A549 (cell line): ENCODE measurements around the gene PDLIM7. TPM values are rescaled to one million over a fixed set of nuclear protein-coding genes. Genes with fewer than 3 reads are reported as not detected.
A peak's percentile ranks its signal among the peaks of the same experiment; 100 is the strongest.

ENCODE experiments used
- ATAC-seq, 2 experiments: fragments of 200-7000 bp in 1 of 2; fragments of >200 bp in 1 of 2; cut with Nextera tagmentation in 1 of 2; cut with Tn5 transposase in 1 of 2; 3 replicates each; pipeline versions ENCODE4 v1.8.0 to v1.9.1; 2018 to 2020; ENCODE audit warnings: mild to moderate bottlenecking in 1 of 2, moderate library complexity in 1 of 2
- CTCF ChIA-PET: fragments of 300-600 bp; sonication (Branson Sonifier 250); formaldehyde crosslinking; extraction: SDS; loops from one replicate; lab custom pipeline; 2021; ENCODE audit warnings: antibody characterized with exemption, inconsistent platforms; lab: Yijun Ruan, JAX
- POLR2A ChIA-PET: fragments of 350-600 bp; formaldehyde crosslinking; extraction: SDS; loops from one replicate; lab custom pipeline; 2021; ENCODE audit warnings: antibody characterized with exemption, inconsistent platforms; lab: Yijun Ruan, JAX
- DNase-seq, 2 experiments: peaks; one replicate each; pipeline versions ENCODE4 v3.0.0 to v3.0.0-alpha.2; 2011 to 2016; ENCODE audit warnings: low read depth in 1 of 2, low spot score in 1 of 2
- FAIRE-seq: peaks from 2 replicates; lab custom pipeline; 2011; peaks lifted over from hg19 to GRCh38; lab: Jason Lieb, UNC
- H3K27ac ChIP-seq, 2 experiments: fragments of >200 bp; sonication (Bioruptor Twin); formaldehyde crosslinking; 3 replicates each; pipeline ENCODE4 v1.5.1; 2016 to 2017
- H3K4me1 ChIP-seq: fragments of >200 bp; sonication (Bioruptor Twin); formaldehyde crosslinking; 3 replicates; pipeline ENCODE4 v1.6.1; 2016
- H3K4me2 ChIP-seq: fragments of >200 bp; sonication (Bioruptor Twin); formaldehyde crosslinking; 3 replicates; pipeline ENCODE4 v1.6.1; 2016
- H3K4me3 ChIP-seq: fragments of >200 bp; sonication (Bioruptor Twin); formaldehyde crosslinking; 3 replicates; pipeline ENCODE4 v1.5.1; 2016
- H3K9me3 ChIP-seq: fragments of >200 bp; sonication (Bioruptor Twin); formaldehyde crosslinking; 3 replicates; pipeline ENCODE4 v1.6.1; 2016
- EHMT2 ChIP-seq: fragments of 200-600 bp; sonication (generic); IDR thresholded peaks from 2 replicates; pipeline ENCODE4 v1.6.1; 2016; ENCODE audit warnings: antibody characterized with exemption, low read depth, mild to moderate bottlenecking, moderate library complexity
- EP300 ChIP-seq, 2 experiments: fragments of >200 bp; sonication (Bioruptor Twin); formaldehyde crosslinking; IDR thresholded peaks; 2 replicates in 1 of 2; 3 replicates in 1 of 2; pipeline ENCODE4 v1.6.1; 2016 to 2017
- FOSB ChIP-seq: fragments of 250-450 bp; sonication (Bioruptor Pico); IDR thresholded peaks from 2 replicates; pipeline ENCODE4 v1.5.0; 2020; ENCODE audit warnings: mild to moderate bottlenecking, moderate library complexity
- HDAC2 ChIP-seq: fragments of 200-600 bp; sonication (generic); IDR thresholded peaks from 2 replicates; pipeline ENCODE4 v1.6.1; 2016
- MAZ ChIP-seq: fragments of 150-350 bp; IDR thresholded peaks from 2 replicates; pipeline ENCODE4 v1.6.1; 2014; ENCODE audit warnings: antibody characterized with exemption, low read depth, low read length, borderline replicate concordance
- NFE2L2 ChIP-seq: fragments of 150-350 bp; conservative IDR thresholded peaks from 2 replicates; pipeline ENCODE4 v1.6.1; 2014; ENCODE audit warnings: low read length
- PHF8 ChIP-seq: fragments of 200-600 bp; sonication (generic); IDR thresholded peaks from 2 replicates; pipeline ENCODE4 v1.6.1; 2016; ENCODE audit warnings: low read depth, mild to moderate bottlenecking, antibody characterized with exemption, moderate library complexity, borderline replicate concordance
- POLR2AphosphoS2 ChIP-seq: conservative IDR thresholded peaks from 2 replicates; pipeline ENCODE4 v1.6.1; 2012; ENCODE audit warnings: low read length, improper control_type of control experiment, inconsistent platforms
- RARB ChIP-seq: fragments of 250-450 bp; sonication (Bioruptor Pico); IDR thresholded peaks from 2 replicates; pipeline ENCODE4 v1.8.0; 2021; ENCODE audit warnings: mild to moderate bottlenecking, moderate library complexity
- RFX5 ChIP-seq: fragments of 450-650 bp; IDR thresholded peaks from 2 replicates; pipeline ENCODE4 v1.7.1; 2014; ENCODE audit warnings: antibody characterized with exemption, mild to moderate bottlenecking, moderate library complexity
- WGBS: methylation state at CpG from one replicate; pipeline ENCODE4 v1.1.6; 2017; ENCODE audit errors: missing lambda C conversion rate; 5-methylcytosine and 5-hydroxymethylcytosine counted together
- polyA plus RNA-seq, 4 experiments: library from polyadenylated mRNA; depleted of rRNA in 3 of 4; stranded (reverse); fragments of >200 nt; fragmentation: RNase III in 1 of 4; extraction: RNeasy Plus Mini Kit Qiagen cat#74134 plus additional on column Dnase treatment in 1 of 4; gene quantifications; 2 replicates in 3 of 4; 3 replicates in 1 of 4; pipeline ENCODE4 v1.2.3, GENCODE V29; 2011 to 2017
- TF ChIP-seq, protein P1 (sequence below): fragments of >200 bp; sonication (Bioruptor Twin); formaldehyde crosslinking; IDR thresholded peaks from 3 replicates; pipeline ENCODE4 v1.5.1; 2016
- TF ChIP-seq, protein P2 (sequence below): fragments of 150-350 bp; IDR thresholded peaks from 2 replicates; pipeline ENCODE4 v1.6.1; 2014; ENCODE audit warnings: low read depth, mild to moderate bottlenecking, low read length

The PDLIM7 gene
- polyA plus RNA-seq, 2 of the 4 experiments (the other 2 are of a cell fraction) = 30.7 to 124 TPM

DNA sequence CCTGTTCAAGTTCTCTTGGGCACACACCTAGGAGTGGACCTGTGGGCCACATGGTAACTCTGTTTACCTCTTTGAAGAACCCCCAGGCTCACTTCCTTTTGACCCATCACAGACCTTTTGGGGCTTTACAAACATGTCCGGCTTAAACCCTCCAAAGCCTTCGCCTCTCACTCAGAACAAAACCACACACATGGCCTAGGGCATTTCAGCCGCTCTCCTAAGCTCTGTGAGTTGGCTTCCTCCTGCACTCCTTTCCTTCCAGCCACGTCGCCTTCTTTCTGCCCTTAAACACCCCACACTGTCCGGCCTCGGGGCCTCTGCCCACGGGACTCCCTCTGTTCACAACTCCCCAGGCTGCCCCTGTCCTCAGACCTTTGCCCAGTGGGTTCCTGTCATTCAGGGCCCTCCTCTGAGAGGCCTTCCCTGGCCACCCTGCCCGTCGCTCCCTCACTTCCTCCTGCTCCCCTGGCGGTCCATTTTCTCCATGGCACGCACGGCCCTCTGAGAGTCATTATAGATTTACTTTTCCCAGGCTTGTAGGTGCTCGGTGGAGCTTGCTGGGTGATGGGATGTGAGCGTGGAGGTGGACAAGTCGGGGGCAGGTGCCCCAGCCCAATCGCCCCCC is 10.3 kb upstream of the PDLIM7 start:
- H3K9me3 ChIP-seq = no peaks in the 10 kb centered on the region
- H3K27ac ChIP-seq = no peak overlapping the region
- H3K4me2 ChIP-seq = no peak overlapping the region
- TF ChIP-seq EP300 (IDR thresholded peaks at IDR 0.05) (no peak), RARB (CRISPR knock-in tag) (no peak), FOSB (CRISPR knock-in tag) (no peak), NFE2L2 (no peak), RFX5 (no peak), EHMT2 (no peak), HDAC2 (no peak), PHF8 (no peak), MAZ (no peak)
- TF ChIP-seq, protein P1, sequence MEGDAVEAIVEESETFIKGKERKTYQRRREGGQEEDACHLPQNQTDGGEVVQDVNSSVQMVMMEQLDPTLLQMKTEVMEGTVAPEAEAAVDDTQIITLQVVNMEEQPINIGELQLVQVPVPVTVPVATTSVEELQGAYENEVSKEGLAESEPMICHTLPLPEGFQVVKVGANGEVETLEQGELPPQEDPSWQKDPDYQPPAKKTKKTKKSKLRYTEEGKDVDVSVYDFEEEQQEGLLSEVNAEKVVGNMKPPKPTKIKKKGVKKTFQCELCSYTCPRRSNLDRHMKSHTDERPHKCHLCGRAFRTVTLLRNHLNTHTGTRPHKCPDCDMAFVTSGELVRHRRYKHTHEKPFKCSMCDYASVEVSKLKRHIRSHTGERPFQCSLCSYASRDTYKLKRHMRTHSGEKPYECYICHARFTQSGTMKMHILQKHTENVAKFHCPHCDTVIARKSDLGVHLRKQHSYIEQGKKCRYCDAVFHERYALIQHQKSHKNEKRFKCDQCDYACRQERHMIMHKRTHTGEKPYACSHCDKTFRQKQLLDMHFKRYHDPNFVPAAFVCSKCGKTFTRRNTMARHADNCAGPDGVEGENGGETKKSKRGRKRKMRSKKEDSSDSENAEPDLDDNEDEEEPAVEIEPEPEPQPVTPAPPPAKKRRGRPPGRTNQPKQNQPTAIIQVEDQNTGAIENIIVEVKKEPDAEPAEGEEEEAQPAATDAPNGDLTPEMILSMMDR = no peak
- ChIA-PET POLR2A (no interaction called here), CTCF (interaction anchor here (1.0 to 10.5 kb wide), 9 partner anchors 7 to 117 kb away, joined by 3 to 142 read pairs (median 5); no protein-coding TSS in a partner anchor)
- no peak for DNase-seq
- FAIRE-seq = no peak
- H3K4me3 ChIP-seq = no peak overlapping the region
- H3K4me1 ChIP-seq = no peaks in the 10 kb centered on the region
- 91% methylated on average over 17 of the region's 17 CpGs for WGBS
- ATAC-seq = no peak; a peak in 1 of 6 replicates

- no peak for FAIRE-seq
- CTCF ChIA-PET = interaction anchor here (0.6 to 10.5 kb wide), 9 partner anchors 8 to 229 kb away, joined by 3 to 142 read pairs (median 4); partner anchors contain the start of gene B4GALT7
- Histone ChIP-seq H3K4me1 (no peaks in the 10 kb centered on the region), H3K4me3 (no peak overlapping the region), H3K9me3 (no peaks in the 10 kb centered on the region)
- TF ChIP-seq POLR2AphosphoS2 = no peak
- TF ChIP-seq, protein P1 = 0 out of 3 replicates have a peak, but pooled peaks have one; percentile 16
- TF ChIP-seq, all 56 proteins: peak for 1
- 74% methylated on average over 9 of the region's 9 CpGs for whole genome bisulfite sequencing
- POLR2A ChIA-PET = no interaction called here
- Histone ChIP-seq H3K4me2 (no peak overlapping the region), H3K27ac (no peak overlapping the region)
- peak in 1 of 2 experiments; percentile 66 for DNase-seq
- peak in 1 of 2 experiments; percentile 64; a peak in 3 of 6 replicates for ATAC-seq
These were observed 9.8 kb upstream of the PDLIM7 start for GRCh38 chr5:177507165-177507564.

DNA sequence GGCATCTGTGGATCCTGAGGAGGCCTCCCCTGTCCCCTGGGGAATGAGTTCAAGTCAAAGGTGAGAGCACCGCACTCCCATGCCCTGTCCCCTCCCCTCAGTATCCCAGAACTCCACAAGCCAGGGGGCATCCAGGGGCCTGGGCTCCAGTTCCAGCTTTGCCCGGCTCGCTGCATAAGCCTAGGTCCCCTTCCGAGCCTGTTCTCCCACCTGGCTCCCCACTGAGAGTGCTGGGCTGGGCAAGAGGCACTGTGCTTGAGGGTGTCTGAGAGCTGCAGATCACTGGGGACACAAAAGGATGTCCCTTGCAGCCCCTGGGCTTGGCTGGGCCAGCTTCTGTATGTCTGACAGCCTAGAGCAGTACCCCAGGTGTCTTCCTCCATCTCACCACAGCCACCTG is 7.7 kb upstream of the PDLIM7 start:
- POLR2A ChIA-PET = no interaction called here
- DNase-seq (no peak), FAIRE-seq (no peak), ATAC-seq (no peak)
- Histone ChIP-seq H3K4me3 (no peak overlapping the region), H3K27ac (no peak overlapping the region), H3K9me3 (no peaks in the 10 kb centered on the region), H3K4me1 (peaks cover 4% of the 10 kb centered on the region; the same call in 1 of the 3 replicates), H3K4me2 (no peak overlapping the region)
- TF ChIP-seq POLR2AphosphoS2 = no peak
- TF ChIP-seq, protein P2, sequence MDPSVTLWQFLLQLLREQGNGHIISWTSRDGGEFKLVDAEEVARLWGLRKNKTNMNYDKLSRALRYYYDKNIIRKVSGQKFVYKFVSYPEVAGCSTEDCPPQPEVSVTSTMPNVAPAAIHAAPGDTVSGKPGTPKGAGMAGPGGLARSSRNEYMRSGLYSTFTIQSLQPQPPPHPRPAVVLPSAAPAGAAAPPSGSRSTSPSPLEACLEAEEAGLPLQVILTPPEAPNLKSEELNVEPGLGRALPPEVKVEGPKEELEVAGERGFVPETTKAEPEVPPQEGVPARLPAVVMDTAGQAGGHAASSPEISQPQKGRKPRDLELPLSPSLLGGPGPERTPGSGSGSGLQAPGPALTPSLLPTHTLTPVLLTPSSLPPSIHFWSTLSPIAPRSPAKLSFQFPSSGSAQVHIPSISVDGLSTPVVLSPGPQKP = no peak
- 93% methylated on average over 3 of the region's 4 CpGs for WGBS
- CTCF ChIA-PET = interaction anchor here (1.1 to 18.1 kb wide), 7 partner anchors 9 to 116 kb away, joined by 3 to 354 read pairs (median 63); partner anchors contain the start of genes DDX41, PFN3 and PRR7
